ENCODE data around the gene GMDS. TPM values are rescaled to one million over a fixed set of nuclear protein-coding genes. Genes with fewer than 3 reads are reported as not detected.

The GMDS gene
- total RNA-seq, 2 experiments from 2014 or later, result 13.9 to 16.4 TPM

GRCh38 chr6:1686117-1687098, 559.0 kb downstream of the GMDS start:
- CTCF ChIA-PET, result no interaction called here
- H3K4me1 Mint-ChIP-seq (ENCODE audit: low read depth), result no peaks in the 10 kb centered on the region

GRCh38 chr6:1679688-1680068, 565.7 kb downstream of the GMDS start:
- H3K9me3 Mint-ChIP-seq, result no peaks in the 10 kb centered on the region
- H3K27me3 Mint-ChIP-seq, result no peaks in the 10 kb centered on the region
- intact Hi-C loops (cut with DNase I, micrococcal nuclease), result no loop called here
- no peak for DNase-seq
- no peaks in the 10 kb centered on the region for H3K36me3 ChIP-seq (ENCODE audit: insufficient read depth, low read length)
- no peak overlapping the region for H3K4me3 ChIP-seq (ENCODE audit: low read length)
- ATAC-seq (ENCODE audit: poor library complexity), result no peak
- H3K27me3 ChIP-seq (ENCODE audit: control insufficient read depth in 1 of 2, insufficient read depth in 2 of 2, low read length in 2 of 2), result no peaks in the 10 kb centered on the region
- POLR2A ChIA-PET, result no interaction called here
- H3K27ac ChIP-seq (ENCODE audit: low read depth in 1 of 2, low read length in 2 of 2), result no peak overlapping the region
- H3K27ac Mint-ChIP-seq, result no peak overlapping the region
- H3K4me1 ChIP-seq (ENCODE audit: insufficient read depth, low read length), result no peaks in the 10 kb centered on the region
- H3K4me1 Mint-ChIP-seq (ENCODE audit: low read depth), result no peaks in the 10 kb centered on the region
- H3K36me3 Mint-ChIP-seq (ENCODE audit: low read depth), result peaks cover 4% of the 10 kb centered on the region
- H3K4me3 Mint-ChIP-seq, result no peak overlapping the region
- H3K9me3 ChIP-seq (ENCODE audit: control insufficient read depth in 1 of 2, insufficient read depth in 1 of 2, low read length in 2 of 2), result no peaks in the 10 kb centered on the region
- CTCF ChIA-PET, result no interaction called here
- TF ChIP-seq CTCF (IDR thresholded peaks at IDR 0.05), result no peak

More at GRCh38 chr6:1686117-1687098, 559.0 kb downstream of the GMDS start:
- ATAC-seq (ENCODE audit: poor library complexity) (no peak), DNase-seq (no peak)
- Mint-ChIP-seq H3K27ac (no peak overlapping the region), H3K9me3 (no peaks in the 10 kb centered on the region), H3K4me3 (no peak overlapping the region), H3K27me3 (no peaks in the 10 kb centered on the region), H3K36me3 (ENCODE audit: low read depth) (peaks cover 8% of the 10 kb centered on the region)
- no peak overlapping the region for H3K4me3 ChIP-seq (ENCODE audit: low read length)
- no peaks in the 10 kb centered on the region for H3K9me3 ChIP-seq (ENCODE audit: control insufficient read depth in 1 of 2, insufficient read depth in 1 of 2, low read length in 2 of 2)
- intact Hi-C loops (cut with DNase I, micrococcal nuclease), result no loop called here
- POLR2A ChIA-PET, result no interaction called here
- H3K36me3 ChIP-seq (ENCODE audit: insufficient read depth, low read length), result no peaks in the 10 kb centered on the region
- no peak for TF ChIP-seq CTCF (IDR thresholded peaks at IDR 0.05)
- no peaks in the 10 kb centered on the region for H3K4me1 ChIP-seq (ENCODE audit: insufficient read depth, low read length)
- no peak overlapping the region for H3K27ac ChIP-seq (ENCODE audit: low read depth in 1 of 2, low read length in 2 of 2)
- no peaks in the 10 kb centered on the region for H3K27me3 ChIP-seq (ENCODE audit: control insufficient read depth in 1 of 2, insufficient read depth in 2 of 2, low read length in 2 of 2)

- Histone ChIP-seq H3K4me1 (ENCODE audit: insufficient read depth, low read length) (no peaks in the 10 kb centered on the region), H3K9me3 (ENCODE audit: control insufficient read depth in 1 of 2, insufficient read depth in 1 of 2, low read length in 2 of 2) (no peaks in the 10 kb centered on the region), H3K27ac (ENCODE audit: low read depth in 1 of 2, low read length in 2 of 2) (no peak overlapping the region), H3K27me3 (ENCODE audit: control insufficient read depth in 1 of 2, insufficient read depth in 2 of 2, low read length in 2 of 2) (no peaks in the 10 kb centered on the region), H3K36me3 (ENCODE audit: insufficient read depth, low read length) (no peaks in the 10 kb centered on the region), H3K4me3 (ENCODE audit: low read length) (no peak overlapping the region)
- intact Hi-C loops (cut with DNase I, micrococcal nuclease), result no loop called here
- Mint-ChIP-seq H3K27me3 (no peaks in the 10 kb centered on the region), H3K4me3 (no peak overlapping the region), H3K27ac (no peak overlapping the region), H3K4me1 (ENCODE audit: low read depth) (no peaks in the 10 kb centered on the region), H3K36me3 (ENCODE audit: low read depth) (peaks cover 4% of the 10 kb centered on the region), H3K9me3 (no peaks in the 10 kb centered on the region)
- ChIA-PET CTCF (no interaction called here), POLR2A (no interaction called here)
- TF ChIP-seq CTCF (IDR thresholded peaks at IDR 0.05), result no peak
- no peak for ATAC-seq (ENCODE audit: poor library complexity)
- no peak for DNase-seq
Measured at GRCh38 chr6:1679031-1679687, 566.2 kb downstream of the GMDS start.

All from CD4-positive, alpha-beta T cell (primary cell).